ENCODE data around the gene NHP2. TPM values are rescaled to one million over a fixed set of nuclear protein-coding genes. Genes with fewer than 3 reads are reported as not detected.

Gene NHP2
- total RNA-seq, 3 donors from 2014 or later (not counting 1 experiment from before 2014, with no cell fraction given): 39.2 to 43.5 (median 40.2) TPM

GRCh38 chr5:178106556-178107239, 47.0 kb downstream of the NHP2 start:
- H3K9me3 Mint-ChIP-seq: no peaks in the 10 kb centered on the region
- ATAC-seq (no peak), DNase-seq (no peak)
- Histone ChIP-seq H3K4me3 (ENCODE audit: low read length) (no peak overlapping the region), H3K4me1 (ENCODE audit: control insufficient read depth, insufficient read depth, low read length) (peaks cover 11% of the 10 kb centered on the region), H3K36me3 (ENCODE audit: control insufficient read depth, insufficient read depth, low read length) (no peaks in the 10 kb centered on the region), H3K27ac (ENCODE audit: low read length) (no peak overlapping the region), H3K27me3 (ENCODE audit: control insufficient read depth, insufficient read depth, low read length) (no peaks in the 10 kb centered on the region), H3K9me3 (ENCODE audit: control insufficient read depth, insufficient read depth, low read length) (no peaks in the 10 kb centered on the region)
- no peak for TF ChIP-seq CTCF (IDR thresholded peaks at IDR 0.05)
- 77% methylated on average over 12 of the region's 13 CpGs for WGBS (ENCODE audit: insufficient coverage)
- no peaks in the 10 kb centered on the region for H3K36me3 Mint-ChIP-seq
- H3K27me3 Mint-ChIP-seq (ENCODE audit: low read depth in 2 of 2): peaks cover 8 to 25% of the 10 kb centered on the region in 2 donors
- no peak overlapping the region for H3K27ac Mint-ChIP-seq
- no peaks in the 10 kb centered on the region for H3K4me1 Mint-ChIP-seq
- intact Hi-C loops (cut with micrococcal nuclease): no loop called here
- no peak overlapping the region for H3K4me3 Mint-ChIP-seq

GRCh38 chr5:178106086-178106485, 47.6 kb downstream of the NHP2 start:
- intact Hi-C loops (cut with micrococcal nuclease): no loop called here
- Mint-ChIP-seq H3K4me3 (no peak overlapping the region), H3K4me1 (no peaks in the 10 kb centered on the region), H3K36me3 (no peaks in the 10 kb centered on the region), H3K27me3 (ENCODE audit: low read depth in 2 of 2) (peaks cover 8 to 25% of the 10 kb centered on the region in 2 donors), H3K27ac (no peak overlapping the region), H3K9me3 (no peaks in the 10 kb centered on the region)
- H3K36me3 ChIP-seq (ENCODE audit: control insufficient read depth, insufficient read depth, low read length): no peaks in the 10 kb centered on the region
- no peaks in the 10 kb centered on the region for H3K27me3 ChIP-seq (ENCODE audit: control insufficient read depth, insufficient read depth, low read length)
- no peak for DNase-seq
- no peak overlapping the region for H3K4me3 ChIP-seq (ENCODE audit: low read length)
- H3K4me1 ChIP-seq (ENCODE audit: control insufficient read depth, insufficient read depth, low read length): peaks cover 11% of the 10 kb centered on the region
- ATAC-seq: no peak
- WGBS (ENCODE audit: insufficient coverage): 69% methylated on average over 4 of the region's 4 CpGs
- no peaks in the 10 kb centered on the region for H3K9me3 ChIP-seq (ENCODE audit: control insufficient read depth, insufficient read depth, low read length)
- no peak overlapping the region for H3K27ac ChIP-seq (ENCODE audit: low read length)
- TF ChIP-seq CTCF (IDR thresholded peaks at IDR 0.05): no peak

- Histone ChIP-seq H3K9me3 (ENCODE audit: control insufficient read depth, insufficient read depth, low read length) (no peaks in the 10 kb centered on the region), H3K36me3 (ENCODE audit: control insufficient read depth, insufficient read depth, low read length) (no peaks in the 10 kb centered on the region), H3K27ac (ENCODE audit: low read length) (no peak overlapping the region), H3K4me1 (ENCODE audit: control insufficient read depth, insufficient read depth, low read length) (peaks cover 11% of the 10 kb centered on the region), H3K4me3 (ENCODE audit: low read length) (no peak overlapping the region), H3K27me3 (ENCODE audit: control insufficient read depth, insufficient read depth, low read length) (no peaks in the 10 kb centered on the region)
- no peaks in the 10 kb centered on the region for H3K9me3 Mint-ChIP-seq
- H3K27ac Mint-ChIP-seq: no peak overlapping the region
- ATAC-seq: no peak
- DNase-seq: no peak
- no peaks in the 10 kb centered on the region for H3K4me1 Mint-ChIP-seq
- intact Hi-C loops (cut with micrococcal nuclease): no loop called here
- no peaks in the 10 kb centered on the region for H3K36me3 Mint-ChIP-seq
- H3K27me3 Mint-ChIP-seq (ENCODE audit: low read depth in 2 of 2): peaks cover 0 to 17% of the 10 kb centered on the region in 2 donors
- no peak for TF ChIP-seq CTCF (IDR thresholded peaks at IDR 0.05)
- WGBS (ENCODE audit: insufficient coverage): 35% methylated on average over 5 of the region's 5 CpGs
- H3K4me3 Mint-ChIP-seq: no peak overlapping the region
Measured at GRCh38 chr5:178104492-178104891, 49.2 kb downstream of the NHP2 start.

- no peak for TF ChIP-seq CTCF (IDR thresholded peaks at IDR 0.05)
- Mint-ChIP-seq H3K36me3 (no peaks in the 10 kb centered on the region), H3K27ac (no peak overlapping the region), H3K27me3 (ENCODE audit: low read depth in 2 of 2) (peaks cover 0 to 18% of the 10 kb centered on the region in 2 donors), H3K4me1 (no peaks in the 10 kb centered on the region), H3K9me3 (no peaks in the 10 kb centered on the region), H3K4me3 (no peak overlapping the region)
- no peaks in the 10 kb centered on the region for H3K27me3 ChIP-seq (ENCODE audit: control insufficient read depth, insufficient read depth, low read length)
- DNase-seq: no peak
- no peak overlapping the region for H3K27ac ChIP-seq (ENCODE audit: low read length)
- ATAC-seq: no peak
- peaks cover 2% of the 10 kb centered on the region for H3K4me1 ChIP-seq (ENCODE audit: control insufficient read depth, insufficient read depth, low read length)
- H3K36me3 ChIP-seq (ENCODE audit: control insufficient read depth, insufficient read depth, low read length): no peaks in the 10 kb centered on the region
- 95% methylated on average over 12 of the region's 12 CpGs for WGBS (ENCODE audit: insufficient coverage)
- H3K9me3 ChIP-seq (ENCODE audit: control insufficient read depth, insufficient read depth, low read length): no peaks in the 10 kb centered on the region
- intact Hi-C loops (cut with micrococcal nuclease): no loop called here
- H3K4me3 ChIP-seq (ENCODE audit: low read length): no peak overlapping the region
Measured at GRCh38 chr5:178103612-178104011, 50.1 kb downstream of the NHP2 start.
